ENCODE measurements around the gene TENM3.

DNA sequence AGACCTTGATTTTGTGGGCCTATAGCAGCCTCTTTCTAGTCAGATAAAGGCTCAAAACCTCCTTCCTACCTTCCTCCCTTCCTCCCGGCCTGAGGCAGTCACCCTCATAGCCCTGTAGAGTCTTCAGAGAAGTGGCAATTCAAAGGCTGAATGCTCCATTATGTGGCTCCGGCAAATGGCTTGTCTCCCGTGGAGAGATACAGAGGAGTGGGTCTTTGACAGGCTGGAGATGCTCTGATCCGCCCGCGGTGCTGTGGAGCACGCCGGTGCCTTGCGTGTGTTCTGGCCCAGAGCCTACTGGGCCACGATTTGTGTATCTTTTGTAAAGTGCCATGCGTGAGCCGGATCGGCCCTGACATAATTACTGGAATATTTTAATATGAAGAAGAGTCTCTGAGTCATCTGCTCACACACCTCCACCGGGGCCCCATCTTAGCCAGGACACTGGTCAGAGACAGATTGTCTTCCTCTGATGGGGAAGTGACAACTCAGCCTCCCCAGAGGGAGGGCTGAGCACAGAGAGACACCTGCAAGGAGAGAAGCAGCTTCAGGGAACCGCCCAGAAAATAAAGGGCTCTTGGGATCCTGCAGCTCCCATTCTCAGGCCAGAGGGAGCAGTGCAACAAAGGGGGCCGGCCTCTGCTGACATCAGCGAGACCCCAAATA, 585.3 kb downstream of the TENM3 start:
- TF ChIP-seq, protein P1, sequence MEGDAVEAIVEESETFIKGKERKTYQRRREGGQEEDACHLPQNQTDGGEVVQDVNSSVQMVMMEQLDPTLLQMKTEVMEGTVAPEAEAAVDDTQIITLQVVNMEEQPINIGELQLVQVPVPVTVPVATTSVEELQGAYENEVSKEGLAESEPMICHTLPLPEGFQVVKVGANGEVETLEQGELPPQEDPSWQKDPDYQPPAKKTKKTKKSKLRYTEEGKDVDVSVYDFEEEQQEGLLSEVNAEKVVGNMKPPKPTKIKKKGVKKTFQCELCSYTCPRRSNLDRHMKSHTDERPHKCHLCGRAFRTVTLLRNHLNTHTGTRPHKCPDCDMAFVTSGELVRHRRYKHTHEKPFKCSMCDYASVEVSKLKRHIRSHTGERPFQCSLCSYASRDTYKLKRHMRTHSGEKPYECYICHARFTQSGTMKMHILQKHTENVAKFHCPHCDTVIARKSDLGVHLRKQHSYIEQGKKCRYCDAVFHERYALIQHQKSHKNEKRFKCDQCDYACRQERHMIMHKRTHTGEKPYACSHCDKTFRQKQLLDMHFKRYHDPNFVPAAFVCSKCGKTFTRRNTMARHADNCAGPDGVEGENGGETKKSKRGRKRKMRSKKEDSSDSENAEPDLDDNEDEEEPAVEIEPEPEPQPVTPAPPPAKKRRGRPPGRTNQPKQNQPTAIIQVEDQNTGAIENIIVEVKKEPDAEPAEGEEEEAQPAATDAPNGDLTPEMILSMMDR (IDR thresholded peaks at IDR 0.05; ENCODE audit: low read length): no peak
- no peak for TF ChIP-seq EZH2 (IDR thresholded peaks at IDR 0.05; ENCODE audit: borderline replicate concordance, low read length)
